GM21515 (cell line): ENCODE results near the gene SULT4A1.

ENCODE experiments used
- ATAC-seq: cut with Tn5 transposase; IDR thresholded peaks from one replicate; pipeline ENCODE4 v1.9.1; 2021; ENCODE audit not compliant: unreplicated experiment

SULT4A1 gene

DNA sequence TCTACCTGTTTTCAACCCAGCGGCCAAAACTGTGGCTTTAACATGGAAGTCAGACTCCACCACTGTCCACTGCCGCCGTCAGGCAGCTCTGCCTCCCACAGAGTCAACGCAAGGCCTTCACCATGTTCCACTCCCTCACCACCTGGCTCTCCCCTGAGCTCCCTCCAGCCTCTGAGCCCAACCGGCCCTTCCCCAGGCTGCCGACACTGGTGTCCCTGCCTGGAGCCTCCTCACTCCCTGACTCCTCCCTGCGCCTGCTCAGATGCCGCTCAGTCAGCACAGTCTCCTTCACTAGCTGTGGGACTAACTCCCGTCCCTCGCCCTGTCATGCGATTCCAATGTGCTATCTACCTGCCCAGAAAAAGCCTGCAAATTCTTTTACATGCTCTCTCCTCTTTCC is 16.3 kb downstream of the SULT4A1 start:
- ATAC-seq: no peak

DNA sequence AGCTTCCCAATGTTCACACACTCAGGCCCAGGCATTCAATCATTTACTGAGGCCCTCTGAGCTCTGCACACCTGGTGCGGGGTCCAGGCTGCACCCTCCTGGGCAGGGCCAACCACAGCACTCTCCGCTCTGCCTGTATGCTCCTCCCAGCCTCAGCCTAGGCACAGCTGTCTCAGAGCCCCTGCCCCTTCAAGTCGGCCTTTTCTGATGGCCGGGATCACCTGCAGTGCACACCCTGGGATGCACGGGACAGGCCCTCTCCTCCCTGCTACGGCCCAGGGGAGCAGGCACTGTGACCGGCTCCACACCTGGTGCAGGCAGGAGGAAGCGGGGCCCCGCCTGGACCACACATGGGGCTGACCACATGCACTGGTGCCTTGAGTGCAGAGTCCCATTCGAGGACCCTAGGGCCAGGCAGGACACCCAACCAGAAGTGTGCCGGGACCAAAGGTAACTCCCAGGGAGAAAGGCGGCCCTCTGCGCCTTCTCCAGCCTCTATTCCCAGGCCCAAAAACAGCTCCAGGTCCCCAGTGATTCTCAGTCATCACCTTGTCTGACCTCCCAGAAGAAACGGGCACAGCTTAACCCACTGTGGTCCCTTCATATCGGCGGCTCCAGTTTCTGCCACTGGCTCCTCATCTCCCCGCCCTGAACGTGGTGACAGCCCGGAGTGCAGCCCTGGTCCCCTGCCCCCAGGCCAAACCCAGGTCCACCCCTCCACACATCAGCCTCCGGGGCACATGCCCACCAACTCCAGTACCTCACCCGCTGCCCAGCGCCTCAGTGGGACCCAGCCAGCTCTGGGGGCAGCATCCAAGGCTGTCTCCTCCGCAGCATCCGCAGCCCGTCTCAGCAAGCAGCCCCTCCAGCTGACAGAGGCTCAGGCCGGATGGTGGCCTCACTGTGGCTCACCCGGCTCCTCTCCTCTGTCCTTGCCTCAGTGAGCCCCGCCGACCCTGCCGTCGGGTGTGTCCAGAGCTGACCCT is 17.5 kb downstream of the SULT4A1 start:
- no peak for ATAC-seq

DNA sequence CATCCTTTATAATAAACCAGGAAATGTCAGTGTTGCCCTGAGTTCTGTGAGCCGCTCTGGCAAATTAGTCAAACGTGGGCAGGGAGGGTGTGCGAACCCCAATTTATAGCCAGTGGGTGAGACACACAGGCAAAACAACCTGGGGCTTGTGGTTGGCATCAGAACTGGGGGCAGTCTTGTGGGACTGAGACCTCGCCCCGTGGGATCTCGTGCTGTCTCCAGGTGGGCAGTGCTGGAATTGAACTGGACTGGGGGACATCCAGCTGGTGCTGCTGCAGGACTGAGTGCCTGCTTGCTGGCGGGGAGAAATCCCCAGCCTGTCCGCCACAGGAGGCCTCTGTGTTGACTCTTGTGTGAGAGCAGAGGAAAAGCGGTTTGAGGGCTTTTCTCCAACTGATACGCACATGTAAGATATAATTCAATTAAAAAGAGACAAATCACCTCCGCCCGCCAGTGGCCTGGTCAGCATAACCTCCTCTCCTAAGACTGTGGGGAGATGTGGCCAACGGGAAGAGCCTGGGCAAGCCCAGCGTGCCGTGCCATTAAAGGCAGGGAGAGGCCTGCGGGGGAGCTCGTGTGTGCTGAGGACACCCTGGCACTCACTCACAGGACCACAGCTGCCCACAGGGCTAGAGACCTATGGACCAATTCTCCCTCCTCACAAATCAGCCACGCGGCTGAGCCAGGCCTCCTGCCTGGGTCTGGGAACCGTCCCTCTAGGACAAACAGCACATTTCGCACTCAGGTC is 18.4 kb downstream of the SULT4A1 start:
- no peak for ATAC-seq

DNA sequence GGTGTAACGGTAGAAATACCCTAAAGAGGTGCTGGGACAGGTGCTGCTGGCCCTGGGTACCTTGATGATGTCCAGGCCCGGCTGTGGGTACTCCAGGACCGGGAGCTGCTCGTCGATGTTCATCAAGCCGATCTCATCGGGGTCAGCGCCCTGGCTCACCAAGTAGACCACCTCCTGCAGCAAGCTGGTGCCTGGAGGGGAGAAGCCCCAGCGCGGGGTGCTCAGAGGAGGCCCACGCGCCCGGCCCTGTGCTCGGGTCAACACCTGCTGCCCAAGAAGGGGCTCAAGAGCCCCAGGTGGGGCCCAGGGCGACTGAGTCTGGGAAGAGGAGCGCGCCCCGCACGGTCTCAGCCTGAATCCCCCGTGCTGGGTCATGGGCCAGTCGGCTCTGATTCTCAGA is 20.6 kb downstream of the SULT4A1 start:
- no peak for ATAC-seq

DNA sequence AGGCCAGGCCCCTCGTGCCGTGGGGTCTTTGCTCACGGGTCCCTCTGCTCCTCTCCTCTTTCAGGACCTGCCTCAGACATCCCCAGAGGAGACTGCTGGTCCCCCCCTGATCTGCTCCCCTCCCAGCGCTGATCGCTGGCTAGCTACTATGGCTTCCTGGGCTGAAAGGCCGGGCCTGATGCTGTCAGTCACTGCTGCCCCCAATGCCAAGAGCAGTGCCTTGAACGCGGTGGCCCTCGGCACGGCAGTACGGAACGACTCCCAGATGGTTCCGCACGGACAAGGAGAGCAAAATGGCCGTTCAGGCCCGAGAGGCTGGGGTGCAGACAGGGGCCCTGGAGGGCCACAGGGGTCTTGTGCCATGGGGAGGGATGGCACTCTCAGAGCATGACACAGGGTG is 21.5 kb downstream of the SULT4A1 start:
- ATAC-seq: no peak

DNA sequence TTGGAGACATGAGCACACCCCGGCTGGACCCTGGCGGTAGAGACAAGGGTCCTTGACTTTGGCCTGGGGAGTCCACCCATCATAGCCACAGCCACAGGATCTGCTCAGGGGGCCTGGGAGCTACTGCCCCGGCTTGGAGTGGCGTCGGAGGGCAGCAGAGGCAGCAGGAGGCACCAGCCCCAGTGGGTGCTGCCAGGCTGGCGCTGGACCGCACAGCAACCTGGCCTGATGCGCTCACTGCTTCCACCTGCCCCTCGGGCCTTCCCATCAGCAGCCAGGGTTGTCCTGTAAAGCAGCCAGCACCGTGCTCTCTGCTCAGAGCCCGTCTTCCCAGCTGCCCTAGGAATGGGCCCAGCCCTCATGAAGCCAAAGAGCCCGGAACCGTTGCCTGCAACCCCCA is 21.9 kb downstream of the SULT4A1 start:
- ATAC-seq: no peak

DNA sequence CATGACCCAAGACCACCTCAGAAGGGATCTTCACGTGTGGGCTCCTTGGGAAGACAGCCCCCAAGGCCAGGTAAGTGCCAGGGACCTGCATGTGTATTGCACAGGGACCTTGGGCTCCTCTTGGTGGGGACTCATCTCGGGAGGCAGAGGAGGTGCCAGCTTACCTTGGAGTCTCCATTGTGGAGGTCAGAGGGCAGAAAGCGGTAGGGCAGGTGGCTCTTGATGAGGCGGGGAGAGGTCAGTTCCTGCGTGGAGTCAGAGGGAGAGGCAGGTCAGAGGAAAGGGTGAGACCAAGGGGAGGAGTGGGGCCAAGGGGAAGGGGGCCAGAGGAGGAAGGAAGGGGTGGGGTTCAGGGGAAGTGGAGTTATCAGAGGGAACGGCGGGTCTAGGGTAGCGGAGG is 22.5 kb downstream of the SULT4A1 start:
- ATAC-seq: no peak

DNA sequence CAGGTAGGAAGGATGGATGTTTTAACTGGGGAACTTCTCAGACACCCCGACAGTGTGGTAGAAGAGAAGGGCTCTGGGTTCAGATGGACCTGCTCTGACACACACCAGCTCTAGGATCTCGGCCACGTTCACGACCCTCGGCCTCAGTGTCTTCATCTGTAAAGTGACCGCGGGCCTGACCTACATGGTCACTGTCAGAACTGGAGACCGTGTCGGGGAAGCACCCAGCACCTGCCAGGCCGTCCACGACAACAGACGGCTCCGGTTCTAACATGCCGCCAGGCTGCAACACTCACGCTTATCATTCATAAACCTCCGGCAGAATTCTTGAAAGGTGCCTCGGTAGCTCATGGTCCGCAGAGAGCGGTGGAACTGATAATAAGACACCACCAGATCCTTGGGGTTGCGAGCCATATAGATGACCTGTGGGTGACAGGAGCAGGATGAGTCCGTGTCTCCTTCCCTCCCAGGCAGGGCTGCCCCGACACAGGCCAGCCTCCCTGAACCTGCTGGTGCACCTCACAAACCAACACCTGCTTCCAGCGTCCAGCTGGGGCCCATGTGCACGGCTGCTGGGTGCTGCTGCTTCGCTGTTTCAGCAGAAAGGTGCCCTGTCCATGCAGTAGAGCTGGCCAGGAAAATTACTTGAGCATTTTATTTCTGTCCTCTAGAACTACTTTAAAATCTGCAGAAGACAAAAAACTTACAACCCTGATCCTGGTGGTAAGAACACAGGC is 23.6 kb downstream of the SULT4A1 start:
- no peak for ATAC-seq

DNA sequence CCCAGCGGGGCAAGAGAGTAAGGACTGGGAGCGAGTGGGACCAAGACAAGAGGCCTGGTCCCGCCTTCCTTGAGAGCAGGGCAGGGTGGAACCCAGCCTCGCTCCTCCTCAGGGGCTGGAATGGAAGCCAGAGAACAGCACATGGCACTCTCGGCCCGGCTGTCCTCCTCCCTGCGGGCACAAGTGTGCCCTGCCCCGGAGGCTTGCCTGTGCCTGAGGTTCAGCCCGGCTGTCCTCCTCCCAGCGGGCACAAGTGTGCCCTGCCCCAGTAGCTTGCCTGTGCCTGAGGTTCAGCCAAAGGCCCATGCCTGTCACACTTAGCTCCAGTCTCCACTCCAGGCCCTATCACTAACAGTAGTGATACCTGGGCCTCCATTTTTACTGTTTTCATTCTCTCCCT is 24.2 kb downstream of the SULT4A1 start:
- no peak for ATAC-seq

DNA sequence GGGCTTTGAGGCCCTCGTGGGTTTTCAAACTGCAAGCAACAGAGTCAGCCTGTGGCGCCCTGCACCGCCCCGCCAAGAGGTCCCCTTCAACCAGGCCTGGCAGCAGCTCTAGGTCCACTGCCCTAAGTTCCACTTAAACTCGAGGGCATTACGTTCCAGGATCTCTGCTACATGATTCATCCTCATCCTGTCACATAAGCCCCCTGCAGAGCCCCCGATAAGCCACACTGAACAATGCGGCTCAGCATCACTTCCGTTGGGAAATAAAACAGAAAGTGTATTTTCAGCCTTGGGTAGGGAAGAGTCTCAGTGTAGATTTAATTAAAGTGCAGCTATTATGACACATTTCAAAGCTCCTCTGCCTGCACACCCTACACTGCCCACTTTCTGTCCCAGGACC is 24.6 kb downstream of the SULT4A1 start:
- no peak for ATAC-seq

DNA sequence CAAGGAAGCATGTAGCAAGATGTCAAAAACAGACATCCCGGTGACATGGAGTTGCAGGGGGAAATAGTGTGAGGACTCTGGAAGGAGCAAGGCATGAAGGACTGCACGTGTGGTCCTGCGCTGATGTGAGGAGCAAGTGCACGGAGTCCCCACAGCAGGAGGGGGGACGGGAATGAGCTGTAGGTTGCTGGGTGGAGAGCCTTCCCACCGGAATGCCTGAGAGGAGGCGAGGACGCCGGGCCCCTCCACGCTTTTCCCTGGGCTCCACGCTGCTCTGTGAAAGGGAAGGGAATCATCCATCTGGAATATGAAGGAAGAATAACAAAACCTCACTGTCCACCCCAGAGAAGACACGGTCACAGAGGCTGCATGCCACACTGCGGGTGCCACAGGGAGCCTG is 26.6 kb downstream of the SULT4A1 start:
- ATAC-seq: no peak

DNA sequence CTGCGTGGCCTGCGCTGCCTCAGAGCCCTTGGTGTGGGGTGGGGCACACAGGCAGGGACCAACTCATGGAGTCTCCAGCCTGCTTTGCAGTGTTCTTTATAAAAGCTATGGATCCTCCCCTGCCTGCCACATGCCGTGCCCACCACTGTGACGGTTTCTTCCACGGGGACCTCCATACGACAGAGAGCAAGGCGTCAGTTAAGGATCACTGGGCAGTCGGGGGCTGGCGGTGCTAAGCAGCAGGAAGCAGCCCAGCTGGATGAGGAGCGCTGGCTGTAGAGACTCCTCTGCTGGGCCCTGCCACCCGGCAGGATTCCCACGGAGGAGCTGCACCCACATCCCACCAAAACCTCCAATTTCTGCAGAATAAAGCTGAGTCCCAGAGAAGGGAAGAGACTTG is 27.1 kb downstream of the SULT4A1 start:
- ATAC-seq: no peak

DNA sequence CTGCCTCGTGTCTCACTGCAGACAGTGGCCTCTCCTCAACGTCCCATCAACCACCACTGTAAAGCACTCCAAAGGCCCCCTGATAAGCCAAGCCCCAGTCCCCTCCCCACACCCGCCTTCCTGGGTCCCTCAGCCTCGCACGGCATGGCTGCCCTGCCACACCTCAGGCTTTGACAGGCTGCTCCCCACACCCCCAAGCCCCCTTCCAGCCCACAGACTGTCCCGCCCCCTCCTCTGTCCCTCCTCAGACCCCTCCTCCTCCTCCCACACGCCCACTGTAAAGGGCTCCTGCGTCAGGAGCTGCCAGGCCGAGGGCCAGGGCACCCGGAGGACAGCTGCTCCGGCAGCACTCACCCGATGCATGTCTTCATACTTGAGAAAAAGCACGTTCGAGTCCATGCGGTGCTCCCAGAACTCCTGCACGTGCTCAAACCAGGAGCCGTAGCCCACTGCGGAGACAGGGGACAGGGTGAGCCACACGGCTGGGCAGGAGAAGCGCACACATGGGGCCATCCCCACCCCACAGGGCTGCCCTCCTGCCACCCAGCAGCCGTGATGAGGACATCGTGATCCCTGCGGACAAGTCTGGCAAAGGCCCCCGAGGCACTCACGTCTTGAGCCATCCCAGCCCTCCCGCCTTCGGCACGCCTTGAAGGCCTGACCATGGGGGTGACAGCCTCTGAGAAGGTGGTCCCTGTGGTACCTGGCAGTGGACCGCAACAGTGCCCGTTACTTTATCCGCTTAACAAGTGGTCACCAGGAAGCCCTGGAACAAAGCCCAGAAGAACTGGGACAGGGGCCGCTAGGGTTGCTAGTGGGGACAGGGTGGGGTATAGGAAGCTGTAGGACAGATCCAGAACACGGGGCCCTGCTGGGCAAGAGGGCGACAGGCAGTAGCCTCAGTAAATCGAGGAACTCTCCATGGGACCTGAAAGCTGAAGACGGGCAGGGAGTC is 28.8 kb downstream of the SULT4A1 start:
- no peak for ATAC-seq

DNA sequence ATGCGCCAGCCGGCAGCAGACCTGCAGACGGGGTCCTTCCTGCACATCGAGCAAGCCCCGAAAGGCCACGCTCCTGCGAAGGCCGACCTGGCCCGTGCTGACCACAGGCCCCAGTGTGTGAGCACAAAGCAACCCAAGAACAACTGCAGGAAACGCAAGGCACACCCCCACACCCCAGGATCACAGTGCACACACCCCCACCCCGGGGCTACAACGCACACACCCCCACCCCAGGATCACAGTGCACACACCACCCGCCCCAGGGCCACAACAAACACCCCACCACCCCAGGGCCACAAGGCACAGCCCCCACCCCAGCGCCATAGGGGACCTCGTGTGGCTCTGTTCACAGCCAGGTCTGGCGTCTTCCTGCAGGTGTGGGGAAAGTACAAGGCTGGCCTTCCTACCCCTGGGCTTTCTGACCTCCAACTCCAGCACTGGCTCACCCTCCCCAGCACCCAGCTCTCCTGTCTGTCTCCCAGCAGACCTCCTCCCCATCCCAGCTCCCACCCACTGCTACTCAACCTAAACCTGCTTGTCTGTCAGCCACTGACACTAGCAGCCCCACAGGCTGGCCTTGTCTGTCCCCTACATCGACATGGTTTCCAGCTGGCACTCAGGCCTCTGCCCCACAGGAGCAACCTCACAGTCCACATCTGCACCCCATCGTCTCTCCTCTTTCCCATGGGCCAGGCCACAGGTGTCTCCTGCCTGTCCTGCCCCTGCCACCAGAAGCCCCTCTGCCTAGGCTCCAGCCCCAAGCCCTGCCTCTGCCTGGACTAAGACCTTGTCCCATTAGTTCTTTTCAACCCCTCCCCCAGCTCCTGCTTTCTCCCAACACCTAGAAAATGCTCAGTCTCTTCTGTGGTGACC is 29.7 kb downstream of the SULT4A1 start:
- ATAC-seq: no peak

DNA sequence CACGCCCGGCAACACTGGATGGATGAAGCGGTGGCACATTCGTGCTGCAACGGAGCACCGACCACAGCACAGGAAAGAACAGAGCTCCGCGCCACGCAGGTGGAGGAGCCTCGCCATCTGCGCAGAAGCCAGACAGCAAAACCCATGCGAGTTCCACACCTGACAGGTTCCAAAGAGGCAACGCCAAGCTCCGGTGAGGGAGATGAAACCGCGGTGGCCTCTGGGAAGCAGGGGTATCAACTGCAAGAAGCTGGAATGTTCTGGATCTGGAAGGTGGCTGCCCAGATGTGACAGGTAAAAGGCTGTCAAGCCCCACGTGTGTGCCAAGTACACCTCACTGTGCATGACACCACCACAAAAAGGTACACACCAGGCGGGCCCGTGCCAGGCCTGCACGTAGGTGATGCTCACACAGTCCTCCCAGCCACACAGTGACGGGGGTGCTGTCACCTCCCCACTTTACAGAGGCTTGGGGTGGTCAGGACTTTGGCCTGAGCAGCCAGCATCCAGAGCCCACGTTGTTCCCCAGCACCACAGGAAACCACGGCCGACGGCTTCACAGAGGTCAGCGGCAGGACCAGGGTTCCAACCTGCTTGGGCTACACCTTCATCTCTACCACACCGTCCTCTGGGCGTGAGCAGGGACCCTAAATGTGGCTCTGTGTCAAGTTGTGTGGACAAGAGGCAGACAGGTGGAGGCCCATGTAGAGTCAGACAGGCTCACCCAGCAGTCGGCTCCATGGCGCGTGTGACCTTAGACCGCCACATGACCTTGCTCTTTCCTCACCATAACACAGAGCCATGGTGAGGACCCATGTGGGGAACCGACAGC is 30.5 kb downstream of the SULT4A1 start:
- ATAC-seq: no peak

DNA sequence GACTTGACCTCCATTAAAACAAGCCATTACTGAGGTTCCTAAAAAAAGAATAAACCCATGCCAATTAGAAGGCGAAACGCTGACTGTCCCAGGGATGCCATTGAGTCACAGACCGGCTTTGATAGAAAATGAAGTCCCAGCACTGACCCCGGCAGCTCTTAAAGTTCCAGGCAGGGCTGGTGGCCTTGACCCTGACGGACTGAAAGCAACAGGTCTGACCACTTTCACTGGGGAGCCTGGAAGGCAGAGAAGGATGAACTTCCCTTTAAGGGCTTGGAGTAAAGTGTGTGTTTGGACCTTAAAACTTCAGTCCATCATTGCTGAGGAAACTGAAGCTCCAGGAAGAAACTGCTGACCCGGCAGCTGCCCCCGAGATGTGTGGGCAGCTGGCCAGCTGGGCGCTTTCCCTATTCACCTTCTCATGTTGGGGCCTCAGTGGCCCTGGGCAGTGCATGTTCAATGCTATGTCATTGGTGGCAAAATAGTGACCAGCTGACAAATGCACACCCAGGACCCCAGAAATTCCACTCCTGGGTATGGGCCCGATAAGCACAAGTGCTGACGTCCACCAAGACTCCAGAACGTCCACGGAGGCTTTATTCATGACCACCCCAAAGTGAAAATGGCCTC is 31.3 kb downstream of the SULT4A1 start:
- ATAC-seq: no peak

DNA sequence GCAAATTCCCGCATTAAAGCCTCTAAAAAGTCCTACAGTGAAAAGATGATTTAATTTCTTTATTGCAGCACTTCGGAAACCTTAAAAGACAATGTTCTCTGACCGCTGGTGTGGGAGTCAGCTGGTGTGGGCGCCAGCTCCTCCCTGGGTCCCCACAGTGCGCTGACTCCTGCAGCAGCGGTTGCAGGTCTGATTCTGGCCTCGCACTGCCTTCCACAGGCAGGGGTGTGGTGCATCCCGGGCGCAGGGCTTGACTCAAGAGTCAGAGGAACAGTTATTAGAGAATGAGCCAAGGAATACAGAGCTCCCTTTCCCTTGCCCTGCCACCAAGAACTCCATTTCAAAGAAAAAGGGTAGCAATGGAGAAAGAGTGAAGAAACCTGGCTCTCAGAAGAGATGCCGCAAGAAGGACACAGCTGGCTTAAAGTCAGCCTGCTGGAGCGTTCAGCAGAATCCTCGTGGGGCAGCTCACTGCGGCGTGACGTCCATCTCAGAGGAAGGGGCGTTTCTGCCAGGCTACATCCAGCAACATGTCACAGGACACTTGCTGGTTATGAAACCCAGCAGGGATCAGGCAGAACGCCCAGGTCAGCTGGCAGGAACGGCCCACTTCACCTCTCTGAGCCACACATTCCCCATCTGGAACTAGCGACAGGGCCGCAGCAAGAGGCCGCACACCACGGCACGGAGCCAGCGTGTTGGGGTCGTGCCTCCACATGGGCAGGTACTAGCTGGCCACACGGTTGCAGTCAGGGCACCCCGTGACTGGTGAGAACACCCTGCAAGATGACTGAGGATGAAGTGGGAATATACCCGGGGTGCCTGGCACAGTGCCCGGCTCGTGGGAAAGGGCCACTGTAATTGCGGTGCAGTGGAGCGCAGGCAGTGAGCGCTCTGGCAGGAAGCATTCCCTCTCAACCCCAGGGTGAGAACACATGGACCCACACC is 32.1 kb downstream of the SULT4A1 start:
- no peak for ATAC-seq
